IPS-20b (cell line): ENCODE results near the gene C1QL1.

Source experiments
- H3K27ac ChIP-seq: one replicate; pipeline ENCODE4 v1.5.1; 2013; ENCODE audit warnings: low read length
- H3K27me3 ChIP-seq: 2 replicates; pipeline ENCODE4 v1.6.1; 2013; ENCODE audit warnings: mild to moderate bottlenecking, low read length, inconsistent platforms; ENCODE audit not compliant: insufficient read depth
- H3K36me3 ChIP-seq: 2 replicates; pipeline ENCODE4 v1.6.1; 2013; ENCODE audit warnings: low read depth, mild to moderate bottlenecking, inconsistent platforms, low read length, moderate library complexity; ENCODE audit not compliant: insufficient read depth
- H3K4me1 ChIP-seq: 2 replicates; pipeline ENCODE4 v1.6.1; 2013; ENCODE audit warnings: mild to moderate bottlenecking, control low read depth, inconsistent platforms, low read length, moderate library complexity; ENCODE audit not compliant: insufficient read depth
- H3K4me3 ChIP-seq: 2 replicates; pipeline ENCODE4 v1.5.1; 2013; ENCODE audit warnings: mild to moderate bottlenecking, low read length, inconsistent platforms
- H3K9ac ChIP-seq: 2 replicates; pipeline ENCODE4 v1.6.1; 2013; ENCODE audit warnings: low read depth, mild to moderate bottlenecking, inconsistent platforms, low read length, moderate library complexity
- H3K9me3 ChIP-seq: 2 replicates; pipeline ENCODE4 v1.6.1; 2013; ENCODE audit warnings: mild to moderate bottlenecking, low read depth, low read length, inconsistent platforms; ENCODE audit not compliant: insufficient read depth

The C1QL1 gene

GRCh38 chr17:44925731-44926697 lies 42.1 kb downstream of the C1QL1 start:
- peaks cover under 1% of the 10 kb centered on the region; the same call in 1 of the 2 replicates for H3K27me3 ChIP-seq
- H3K27ac ChIP-seq, result no peak overlapping the region
- no peak overlapping the region for H3K4me3 ChIP-seq
- H3K36me3 ChIP-seq, result peaks cover 55% of the 10 kb centered on the region
- peaks cover 5% of the 10 kb centered on the region; the same call in 1 of the 2 replicates for H3K4me1 ChIP-seq
- H3K9me3 ChIP-seq, result no peaks in the 10 kb centered on the region
- H3K9ac ChIP-seq, result no peak overlapping the region

GRCh38 chr17:44924107-44924544 lies 44.0 kb downstream of the C1QL1 start:
- no peak overlapping the region for H3K27ac ChIP-seq
- H3K9ac ChIP-seq, result no peak overlapping the region
- peaks cover 10% of the 10 kb centered on the region for H3K27me3 ChIP-seq
- H3K4me1 ChIP-seq, result peaks cover 10% of the 10 kb centered on the region; the same call in 1 of the 2 replicates
- H3K9me3 ChIP-seq, result no peaks in the 10 kb centered on the region
- H3K36me3 ChIP-seq, result peaks cover 36% of the 10 kb centered on the region
- no peak overlapping the region for H3K4me3 ChIP-seq

GRCh38 chr17:44922746-44923470 lies 45.2 kb downstream of the C1QL1 start:
- Histone ChIP-seq H3K4me3 (no peak overlapping the region), H3K27me3 (peaks cover 10% of the 10 kb centered on the region), H3K27ac (no peak overlapping the region), H3K4me1 (peaks cover 10% of the 10 kb centered on the region; the same call in 1 of the 2 replicates), H3K9ac (no peak overlapping the region), H3K9me3 (no peaks in the 10 kb centered on the region), H3K36me3 (peaks cover 24% of the 10 kb centered on the region)

GRCh38 chr17:44922136-44922535 lies 46.0 kb downstream of the C1QL1 start:
- Histone ChIP-seq H3K4me1 (peaks cover 10% of the 10 kb centered on the region; the same call in 1 of the 2 replicates), H3K27me3 (peaks cover 10% of the 10 kb centered on the region), H3K27ac (no peak overlapping the region), H3K4me3 (no peak overlapping the region), H3K36me3 (peaks cover 16% of the 10 kb centered on the region), H3K9me3 (no peaks in the 10 kb centered on the region), H3K9ac (no peak overlapping the region)

- H3K9ac ChIP-seq, result no peak overlapping the region
- no peak overlapping the region for H3K4me3 ChIP-seq
- peaks cover 10% of the 10 kb centered on the region for H3K27me3 ChIP-seq
- peaks cover 8% of the 10 kb centered on the region for H3K36me3 ChIP-seq
- H3K9me3 ChIP-seq, result no peaks in the 10 kb centered on the region
- no peak overlapping the region for H3K27ac ChIP-seq
- H3K4me1 ChIP-seq, result peaks cover 10% of the 10 kb centered on the region; the same call in 1 of the 2 replicates
Observed at GRCh38 chr17:44921122-44921882, 46.8 kb downstream of the C1QL1 start.

- H3K36me3 ChIP-seq, result peaks cover under 1% of the 10 kb centered on the region; the same call in 1 of the 2 replicates
- no peak overlapping the region for H3K27ac ChIP-seq
- peaks cover 10% of the 10 kb centered on the region for H3K27me3 ChIP-seq
- H3K4me3 ChIP-seq, result no peak overlapping the region
- no peak overlapping the region for H3K9ac ChIP-seq
- H3K4me1 ChIP-seq, result peaks cover 10% of the 10 kb centered on the region; the same call in 1 of the 2 replicates
- no peaks in the 10 kb centered on the region for H3K9me3 ChIP-seq
Observed at GRCh38 chr17:44920565-44920940, 47.5 kb downstream of the C1QL1 start.

GRCh38 chr17:44919885-44920564 lies 48.1 kb downstream of the C1QL1 start:
- no peak overlapping the region for H3K27ac ChIP-seq
- peaks cover 10% of the 10 kb centered on the region; the same call in 1 of the 2 replicates for H3K4me1 ChIP-seq
- H3K27me3 ChIP-seq, result peaks cover 10% of the 10 kb centered on the region
- no peak overlapping the region for H3K9ac ChIP-seq
- H3K4me3 ChIP-seq, result no peak overlapping the region
- H3K9me3 ChIP-seq, result no peaks in the 10 kb centered on the region
- H3K36me3 ChIP-seq, result no peaks in the 10 kb centered on the region

- peaks cover 15% of the 10 kb centered on the region for H3K27me3 ChIP-seq
- H3K36me3 ChIP-seq, result no peaks in the 10 kb centered on the region
- H3K9me3 ChIP-seq, result no peaks in the 10 kb centered on the region
- H3K4me3 ChIP-seq, result no peak overlapping the region
- peaks cover 10% of the 10 kb centered on the region; the same call in 1 of the 2 replicates for H3K4me1 ChIP-seq
- no peak overlapping the region for H3K9ac ChIP-seq
- no peak overlapping the region for H3K27ac ChIP-seq
Observed at GRCh38 chr17:44919411-44919810, 48.7 kb downstream of the C1QL1 start.

- H3K4me1 ChIP-seq, result peaks cover 10% of the 10 kb centered on the region; the same call in 1 of the 2 replicates
- H3K36me3 ChIP-seq, result no peaks in the 10 kb centered on the region
- H3K27me3 ChIP-seq, result peaks cover 29% of the 10 kb centered on the region
- H3K4me3 ChIP-seq, result no peak overlapping the region
- no peaks in the 10 kb centered on the region for H3K9me3 ChIP-seq
- no peak overlapping the region for H3K9ac ChIP-seq
- H3K27ac ChIP-seq, result no peak overlapping the region
Observed at GRCh38 chr17:44918006-44918405, 50.1 kb downstream of the C1QL1 start.

GRCh38 chr17:44917456-44917855 lies 50.6 kb downstream of the C1QL1 start:
- H3K27ac ChIP-seq, result no peak overlapping the region
- no peak overlapping the region for H3K4me3 ChIP-seq
- peaks cover 10% of the 10 kb centered on the region; the same call in 1 of the 2 replicates for H3K4me1 ChIP-seq
- no peaks in the 10 kb centered on the region for H3K36me3 ChIP-seq
- no peak overlapping the region for H3K9ac ChIP-seq
- no peaks in the 10 kb centered on the region for H3K9me3 ChIP-seq
- H3K27me3 ChIP-seq, result peaks cover 34% of the 10 kb centered on the region
